DMS153 treated with DMSO at 0.1 percent for 48 hours (cell line): ENCODE data around the gene KLHL35.

Experiments used
- DNase-seq: peaks from one replicate; lab custom pipeline; 2025; ENCODE audit not compliant: unreplicated experiment; lab: John Stamatoyannopoulos, UW

KLHL35 gene

GRCh38 chr11:75442161-75442885 lies 9.3 kb upstream of the KLHL35 start:
- no peak for DNase-seq

- DNase-seq = no peak
Observed at GRCh38 chr11:75441804-75442132, 8.8 kb upstream of the KLHL35 start.

GRCh38 chr11:75440960-75441803 lies 8.2 kb upstream of the KLHL35 start:
- no peak for DNase-seq

- no peak for DNase-seq
Observed at GRCh38 chr11:75439495-75440120, 6.6 kb upstream of the KLHL35 start.

- DNase-seq = no peak
Observed at GRCh38 chr11:75439026-75439425, 6.0 kb upstream of the KLHL35 start.

GRCh38 chr11:75437966-75438659 lies 5.1 kb upstream of the KLHL35 start:
- DNase-seq = no peak

- DNase-seq = no peak
Observed at GRCh38 chr11:75436806-75437205, 3.8 kb upstream of the KLHL35 start.

GRCh38 chr11:75435571-75435925 lies 2.5 kb upstream of the KLHL35 start:
- no peak for DNase-seq

- no peak for DNase-seq
Observed at GRCh38 chr11:75434886-75435570, 2.0 kb upstream of the KLHL35 start.

- no peak for DNase-seq
Observed at GRCh38 chr11:75434051-75434450, 1.0 kb upstream of the KLHL35 start.

GRCh38 chr11:75433443-75433842 lies 440 bp upstream of the KLHL35 start:
- DNase-seq = no peak

GRCh38 chr11:75431533-75432525 lies 1.2 kb downstream of the KLHL35 start:
- DNase-seq = no peak

- peak; percentile 31 for DNase-seq
Observed at GRCh38 chr11:75430714-75431532, 2.1 kb downstream of the KLHL35 start.

- peak; percentile 62 for DNase-seq
Observed at GRCh38 chr11:75429902-75430713, 2.9 kb downstream of the KLHL35 start.

GRCh38 chr11:75429641-75429901 lies 3.4 kb downstream of the KLHL35 start:
- no peak for DNase-seq

GRCh38 chr11:75428989-75429640 lies 3.9 kb downstream of the KLHL35 start:
- DNase-seq = no peak

- DNase-seq = peak; percentile 57
Observed at GRCh38 chr11:75428281-75428724, 4.7 kb downstream of the KLHL35 start.

GRCh38 chr11:75427181-75427580 lies 5.8 kb downstream of the KLHL35 start:
- DNase-seq = no peak
